Psoas muscle (tissue), 8 donors: ENCODE measurements around the gene DIP2C. TPM values are rescaled to one million over a fixed set of nuclear protein-coding genes. Genes with fewer than 3 reads are reported as not detected.
"Not testable (repeated sequence)": the region's sequence is repeated elsewhere in the genome, so short reads cannot be mapped to it uniquely, and the experiment has no call there.

Experiments used
- ATAC-seq, 4 donors: fragments of 200-7000 bp; cut with Tn5 transposase; one replicate each; pipeline ENCODE4 v1.9.1; 2020; ENCODE audit warnings: moderate library complexity in 3 of 4, mild to moderate bottlenecking in 2 of 4
- DNase-seq, 2 donors: peaks; one replicate each; pipeline ENCODE4 v3.0.0-alpha.2; 2020
- H3K27ac ChIP-seq: fragments of 200-600 bp; one replicate; pipeline ENCODE4 v1.8.0; 2022
- H3K27me3 ChIP-seq, 3 donors: fragments of 200-600 bp in 1 of 3; one replicate each; pipeline versions ENCODE4 v1.6.1 to v1.8.0; 2013 to 2022; ENCODE audit warnings: low read length in 2 of 3, mild to moderate bottlenecking in 2 of 3, moderate library complexity in 1 of 3; ENCODE audit not compliant: insufficient read depth in 3 of 3
- H3K36me3 ChIP-seq, 2 donors: fragments of 200-600 bp in 1 of 2; one replicate each; pipeline versions ENCODE4 v1.6.1 to v1.8.0; 2013 to 2022; ENCODE audit warnings: low read depth in 1 of 2, mild to moderate bottlenecking in 1 of 2, moderate library complexity in 1 of 2; ENCODE audit not compliant: insufficient read depth in 1 of 2
- H3K4me1 ChIP-seq: fragments of 200-600 bp; one replicate; pipeline ENCODE4 v1.8.0; 2022
- H3K4me3 ChIP-seq: fragments of 200-600 bp; one replicate; pipeline ENCODE4 v1.8.0; 2022; ENCODE audit warnings: mild to moderate bottlenecking
- H3K9me3 ChIP-seq: fragments of 200-600 bp; one replicate; pipeline ENCODE4 v1.8.0; 2022
- WGBS, 3 donors: extraction: QIAGEN DNeasy Blood & Tissue Kit; methylation state at CpG; one replicate each; pipeline versions ENCODE4 v1.1.6 to v1.1.7; 2013; 5-methylcytosine and 5-hydroxymethylcytosine counted together
- intact Hi-C, 2 donors: fragments of 100-400 bp; cut with DNase I; formaldehyde crosslinking; loops; one replicate each; pipeline versions ENCODE4 v1.11.0 to v1.14.2; 2022
- polyA plus RNA-seq, 3 donors: library from polyadenylated mRNA; stranded (reverse); fragments of 200-250 nt; gene quantifications; one replicate each; pipeline ENCODE4 v1.2.3, GENCODE V29; 2013
- total RNA-seq, 4 donors: library from RNA; stranded (reverse); fragmentation: NEBNext Ultra II Directional in 2 of 4; extraction: Animal tissue kit (Norgen Biotek cat#: 25700) in 2 of 4; gene quantifications; one replicate each; pipeline versions ENCODE4 v1.2.1 to v1.2.4, GENCODE V29; 2021 to 2023
- TF ChIP-seq, protein P1 (sequence below): fragments of 200-600 bp; IDR thresholded peaks from one replicate; pipeline ENCODE4 v1.8.0; 2022; ENCODE audit warnings: antibody characterized with exemption
- donor health status: healthy with polysubstance abuse.
- donor health status: DM: no; HTN: no; CAD: no; lungs with moderate emphysema.
- donor health status: Bipolar disorder and iron deficiency.
- donor health status: healthy.
- donor health status: DM: yes; HTN: yes; CAD: no.
- donor health status: DM: no; HTN: no; CAD: no.
- donor health status: DM: no; HTN: no; CAD: no.
- donor health status: DM: yes; HTN: yes; CAD: no.

The DIP2C gene
- total and polyA plus RNA-seq, 7 donors = 7.7 to 32.0 (median 25.0) TPM

DNA sequence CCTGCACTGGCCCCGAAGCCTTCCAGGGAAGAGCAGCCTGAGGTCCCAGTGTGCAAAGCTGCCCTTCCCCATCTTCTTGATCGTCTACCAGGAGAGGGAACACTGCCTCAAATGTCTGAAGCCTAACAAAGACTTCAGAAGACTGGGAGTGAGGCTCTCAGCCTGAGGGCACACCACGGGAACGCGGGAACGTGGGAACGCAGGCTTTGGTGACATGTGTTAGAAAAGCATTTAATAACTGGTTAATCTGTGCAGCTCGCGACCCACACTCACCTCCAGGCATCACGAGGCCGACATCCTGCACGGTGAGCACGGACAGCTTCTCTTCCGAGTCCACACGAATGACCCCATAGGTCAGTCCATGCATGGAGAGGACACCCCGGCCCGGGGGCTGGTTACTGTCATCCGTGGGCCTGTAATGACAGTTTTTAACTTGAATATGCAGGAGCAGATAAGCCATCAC, 320.2 kb downstream of the DIP2C start:
- ATAC-seq = peak in 1 of 4 donors; percentile 24

DNA sequence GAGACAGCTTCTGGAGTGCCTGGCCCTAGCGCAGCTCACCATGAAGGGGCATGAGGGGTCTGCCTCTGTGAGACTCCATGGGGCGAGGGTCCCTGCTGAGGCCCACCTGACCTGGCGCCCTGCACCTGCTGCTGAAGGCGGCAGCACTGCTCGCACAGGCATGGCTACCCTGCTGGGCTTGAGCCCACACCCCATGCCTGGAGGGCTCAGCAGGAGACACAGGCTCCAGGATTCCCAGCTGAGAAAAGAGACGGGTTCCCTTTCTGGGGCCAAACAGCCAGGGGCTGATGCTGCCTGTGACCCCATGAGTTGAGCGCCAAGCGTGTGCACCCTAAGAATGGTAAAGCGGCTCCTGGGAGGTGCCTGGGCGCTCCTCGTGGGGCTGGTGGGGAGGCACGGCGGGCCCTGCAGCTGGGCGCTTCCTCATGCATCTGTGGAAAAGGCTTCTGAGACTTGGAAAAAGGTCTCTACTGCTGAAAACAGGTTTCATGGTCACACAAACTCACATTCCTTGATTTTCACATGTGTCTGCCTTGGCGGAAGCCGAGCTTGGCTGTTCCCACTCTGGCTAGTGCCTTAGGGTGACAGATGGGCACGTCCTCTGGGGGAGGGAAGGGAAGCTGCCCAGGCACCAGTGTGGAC, 320.8 kb downstream of the DIP2C start:
- ATAC-seq = no peak
- H3K36me3 ChIP-seq = peaks cover 0 to 56% of the 10 kb centered on the region in 2 donors

More for the DNA sequence above, 320.2 kb downstream of the DIP2C start:
- H3K36me3 ChIP-seq = peaks cover 0 to 50% of the 10 kb centered on the region in 2 donors
- TF ChIP-seq, protein P1, sequence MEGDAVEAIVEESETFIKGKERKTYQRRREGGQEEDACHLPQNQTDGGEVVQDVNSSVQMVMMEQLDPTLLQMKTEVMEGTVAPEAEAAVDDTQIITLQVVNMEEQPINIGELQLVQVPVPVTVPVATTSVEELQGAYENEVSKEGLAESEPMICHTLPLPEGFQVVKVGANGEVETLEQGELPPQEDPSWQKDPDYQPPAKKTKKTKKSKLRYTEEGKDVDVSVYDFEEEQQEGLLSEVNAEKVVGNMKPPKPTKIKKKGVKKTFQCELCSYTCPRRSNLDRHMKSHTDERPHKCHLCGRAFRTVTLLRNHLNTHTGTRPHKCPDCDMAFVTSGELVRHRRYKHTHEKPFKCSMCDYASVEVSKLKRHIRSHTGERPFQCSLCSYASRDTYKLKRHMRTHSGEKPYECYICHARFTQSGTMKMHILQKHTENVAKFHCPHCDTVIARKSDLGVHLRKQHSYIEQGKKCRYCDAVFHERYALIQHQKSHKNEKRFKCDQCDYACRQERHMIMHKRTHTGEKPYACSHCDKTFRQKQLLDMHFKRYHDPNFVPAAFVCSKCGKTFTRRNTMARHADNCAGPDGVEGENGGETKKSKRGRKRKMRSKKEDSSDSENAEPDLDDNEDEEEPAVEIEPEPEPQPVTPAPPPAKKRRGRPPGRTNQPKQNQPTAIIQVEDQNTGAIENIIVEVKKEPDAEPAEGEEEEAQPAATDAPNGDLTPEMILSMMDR = no peak
- H3K9me3 ChIP-seq = no peaks in the 10 kb centered on the region
- no peaks in the 10 kb centered on the region for H3K4me1 ChIP-seq
- H3K27me3 ChIP-seq = no peaks in the 10 kb centered on the region
- DNase-seq = no peak
- intact Hi-C loops = no loop called here
- H3K4me3 ChIP-seq = no peak overlapping the region
- 65 to 77% (median 69%) methylated on average over 18 of the region's 18 CpGs for WGBS, 3 donors
- H3K27ac ChIP-seq = no peak overlapping the region

GRCh38 chr10:368107-368506, 321.4 kb downstream of the DIP2C start:
- H3K4me1 ChIP-seq, H3K27ac ChIP-seq, ATAC-seq, intact Hi-C loops, H3K27me3 ChIP-seq, H3K4me3 ChIP-seq, H3K9me3 ChIP-seq, DNase-seq: not testable (repeated sequence)
- 90 to 92% (median 91%) methylated on average over 5 to 10 of the region's 16 CpGs for WGBS, 3 donors
- peaks cover 4 to 61% of the 10 kb centered on the region in 2 donors for H3K36me3 ChIP-seq

More for the DNA sequence above, 320.8 kb downstream of the DIP2C start:
- 89 to 91% (median 90%) methylated on average over 17 of the region's 17 CpGs for WGBS, 3 donors
- intact Hi-C loops = no loop called here
- Histone ChIP-seq H3K9me3 (no peaks in the 10 kb centered on the region), H3K4me3 (no peak overlapping the region), H3K4me1 (no peaks in the 10 kb centered on the region), H3K27ac (no peak overlapping the region), H3K27me3 (no peaks in the 10 kb centered on the region)
- no peak for DNase-seq
- TF ChIP-seq, protein P1 = no peak

DNA sequence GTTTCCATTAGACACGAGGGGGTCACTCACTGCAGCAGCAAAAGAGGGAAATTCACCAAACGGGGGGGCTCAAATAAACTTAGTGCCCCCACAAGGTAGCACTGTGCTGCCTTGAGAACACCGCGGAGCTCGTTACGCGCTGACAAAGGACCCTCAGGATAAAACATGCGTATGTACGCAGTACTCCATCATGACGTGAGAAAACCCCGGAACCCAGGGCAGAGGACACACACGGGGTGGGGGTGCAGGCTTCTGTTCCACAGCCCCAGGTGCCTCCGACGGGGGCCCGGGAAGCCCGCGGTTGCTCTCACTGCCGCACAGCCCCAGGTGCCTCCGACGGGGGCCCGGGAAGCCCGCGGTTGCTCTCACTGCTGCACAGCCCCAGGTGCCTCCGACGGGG, 321.8 kb downstream of the DIP2C start:
- ATAC-seq = no peak
- no peak overlapping the region for H3K4me3 ChIP-seq
- no peak overlapping the region for H3K27ac ChIP-seq
- no peaks in the 10 kb centered on the region for H3K27me3 ChIP-seq
- TF ChIP-seq, protein P1 = no peak
- H3K9me3 ChIP-seq = no peaks in the 10 kb centered on the region
- H3K36me3 ChIP-seq = peaks cover 4 to 65% of the 10 kb centered on the region in 2 donors
- WGBS, 3 donors = 92 to 97% (median 93%) methylated on average over 12 to 20 of the region's 25 CpGs
- no peak for DNase-seq
- intact Hi-C loops = no loop called here
- no peaks in the 10 kb centered on the region for H3K4me1 ChIP-seq

- Histone ChIP-seq H3K27me3 (no peaks in the 10 kb centered on the region), H3K36me3 (peaks cover 4 to 80% of the 10 kb centered on the region in 2 donors), H3K9me3 (no peaks in the 10 kb centered on the region), H3K27ac (no peak overlapping the region), H3K4me1 (no peaks in the 10 kb centered on the region), H3K4me3 (no peak overlapping the region)
- 94 to 96% (median 96%) methylated on average over 12 of the region's 12 CpGs for WGBS, 3 donors
- TF ChIP-seq, protein P1 = no peak
- intact Hi-C loops = no loop called here
- ATAC-seq = no peak
- DNase-seq = no peak
Observed at GRCh38 chr10:366186-366585, 323.3 kb downstream of the DIP2C start.
